ENCODE measurements around the gene POU2F2.

DNA sequence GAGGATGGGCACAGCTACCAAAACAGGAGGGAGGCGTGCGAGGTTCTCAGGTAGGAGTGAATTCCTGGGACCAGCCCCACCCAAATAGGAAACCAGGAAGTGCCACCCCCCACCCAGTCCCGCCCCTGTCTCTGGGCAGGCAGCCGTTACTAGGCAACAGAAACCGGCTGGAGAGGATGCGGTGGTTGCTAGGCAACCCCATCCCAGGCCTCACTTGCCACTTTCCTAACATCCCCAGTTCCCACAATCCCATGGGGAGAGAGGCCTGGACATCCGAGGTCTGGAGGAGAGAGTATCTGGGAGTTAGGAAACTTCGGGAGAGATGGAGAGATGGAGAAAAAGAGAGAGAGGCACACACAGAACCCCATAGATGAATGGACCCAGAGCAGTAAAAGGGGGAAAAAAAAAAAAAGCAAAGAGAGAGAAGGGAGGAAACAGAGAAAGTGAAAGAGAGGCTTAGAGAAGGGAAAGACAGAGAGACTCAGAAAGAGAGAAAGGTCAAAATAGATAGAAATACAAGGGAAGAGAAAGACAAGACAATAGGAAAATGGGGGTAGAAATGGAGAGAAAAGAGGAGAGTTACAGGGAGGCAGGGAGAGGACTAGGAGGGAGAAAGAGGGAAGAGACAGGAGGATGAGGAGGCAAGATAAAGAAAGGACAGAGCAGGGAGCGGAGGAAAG, 66.0 kb downstream of the POU2F2 start:
- TF ChIP-seq CTCF (IDR thresholded peaks at IDR 0.05) (no peak), POLR2A (IDR thresholded peaks at IDR 0.05) (no peak)

Measured in suprapubic skin (tissue), 3 donors.